Renal cortex interstitium (tissue), 11 donors: Measurements from ENCODE around the gene DNAJC13. TPM values are rescaled to one million over a fixed set of nuclear protein-coding genes. Genes with fewer than 3 reads are reported as not detected.

Experiments used
- DNase-seq, 11 donors: peaks; one replicate each; pipeline ENCODE4 v3.0.0-alpha.2; 2013; ENCODE audit warnings: low read depth in 9 of 11, low spot score in 4 of 11; ENCODE audit errors: extremely low read depth in 1 of 11
- polyA plus RNA-seq, 3 donors: library from polyadenylated mRNA; unstranded; fragments of 120-200 nt; gene quantifications; one replicate each; pipeline ENCODE4 v1.2.1, GENCODE V29; 2013; ENCODE audit not compliant: insufficient read length in 3 of 3

DNAJC13 gene
- polyA plus RNA-seq, 3 donors, result 44.2 to 50.0 (median 49.6) TPM

- peak in 6 of 11 donors; percentile 1 to 41 (median 20) for DNase-seq
Observed at GRCh38 chr3:132445817-132446216, 28.5 kb downstream of the DNAJC13 start.

- peak in 8 of 11 donors; percentile 1 to 53 (median 20) for DNase-seq
Observed at GRCh38 chr3:132448216-132448961, 31.1 kb downstream of the DNAJC13 start.

GRCh38 chr3:132456136-132456535 lies 38.8 kb downstream of the DNAJC13 start:
- no peak for DNase-seq

GRCh38 chr3:132456571-132456970 lies 39.3 kb downstream of the DNAJC13 start:
- DNase-seq, result no peak

- no peak for DNase-seq
Observed at GRCh38 chr3:132457286-132457685, 40.0 kb downstream of the DNAJC13 start.

- DNase-seq, result no peak
Observed at GRCh38 chr3:132459551-132459950, 42.2 kb downstream of the DNAJC13 start.

GRCh38 chr3:132461544-132461943 lies 44.2 kb downstream of the DNAJC13 start:
- no peak for DNase-seq

- DNase-seq, result no peak
Observed at GRCh38 chr3:132464066-132464465, 46.8 kb downstream of the DNAJC13 start.

GRCh38 chr3:132469326-132469725 lies 52.0 kb downstream of the DNAJC13 start:
- no peak for DNase-seq

GRCh38 chr3:132486099-132486498 lies 68.8 kb downstream of the DNAJC13 start:
- DNase-seq, result no peak

GRCh38 chr3:132488151-132488550 lies 70.8 kb downstream of the DNAJC13 start:
- DNase-seq, result no peak

- no peak for DNase-seq
Observed at GRCh38 chr3:132499071-132499470, 81.8 kb downstream of the DNAJC13 start.

GRCh38 chr3:132503559-132503958 lies 86.3 kb downstream of the DNAJC13 start:
- DNase-seq, result no peak

- DNase-seq, result no peak
Observed at GRCh38 chr3:132504375-132504933, 87.2 kb downstream of the DNAJC13 start.

- peak in 4 of 11 donors; percentile 0 to 17 (median 0) for DNase-seq
Observed at GRCh38 chr3:132507657-132508056, 90.4 kb downstream of the DNAJC13 start.

- DNase-seq, result no peak
Observed at GRCh38 chr3:132509096-132509495, 91.8 kb downstream of the DNAJC13 start.

GRCh38 chr3:132509506-132509905 lies 92.2 kb downstream of the DNAJC13 start:
- no peak for DNase-seq

- DNase-seq, result no peak
Observed at GRCh38 chr3:132513057-132513456, 95.8 kb downstream of the DNAJC13 start.

- DNase-seq, result no peak
Observed at GRCh38 chr3:132517311-132517710, 100.0 kb downstream of the DNAJC13 start.

GRCh38 chr3:132519914-132520313 lies 102.6 kb downstream of the DNAJC13 start:
- DNase-seq, result no peak

GRCh38 chr3:132521901-132522300 lies 104.6 kb downstream of the DNAJC13 start:
- DNase-seq, result no peak
